GM19238 (cell line): ENCODE measurements around the gene ESD.
"Not testable (repeated sequence)": the region's sequence is repeated elsewhere in the genome, so short reads cannot be mapped to it uniquely, and the experiment has no call there.

Source experiments
- DNase-seq: peaks from one replicate; pipeline ENCODE4 v3.0.0; 2011; ENCODE audit warnings: low spot score; ENCODE audit not compliant: insufficient read length

The ESD gene, protein sequence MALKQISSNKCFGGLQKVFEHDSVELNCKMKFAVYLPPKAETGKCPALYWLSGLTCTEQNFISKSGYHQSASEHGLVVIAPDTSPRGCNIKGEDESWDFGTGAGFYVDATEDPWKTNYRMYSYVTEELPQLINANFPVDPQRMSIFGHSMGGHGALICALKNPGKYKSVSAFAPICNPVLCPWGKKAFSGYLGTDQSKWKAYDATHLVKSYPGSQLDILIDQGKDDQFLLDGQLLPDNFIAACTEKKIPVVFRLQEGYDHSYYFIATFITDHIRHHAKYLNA

DNA sequence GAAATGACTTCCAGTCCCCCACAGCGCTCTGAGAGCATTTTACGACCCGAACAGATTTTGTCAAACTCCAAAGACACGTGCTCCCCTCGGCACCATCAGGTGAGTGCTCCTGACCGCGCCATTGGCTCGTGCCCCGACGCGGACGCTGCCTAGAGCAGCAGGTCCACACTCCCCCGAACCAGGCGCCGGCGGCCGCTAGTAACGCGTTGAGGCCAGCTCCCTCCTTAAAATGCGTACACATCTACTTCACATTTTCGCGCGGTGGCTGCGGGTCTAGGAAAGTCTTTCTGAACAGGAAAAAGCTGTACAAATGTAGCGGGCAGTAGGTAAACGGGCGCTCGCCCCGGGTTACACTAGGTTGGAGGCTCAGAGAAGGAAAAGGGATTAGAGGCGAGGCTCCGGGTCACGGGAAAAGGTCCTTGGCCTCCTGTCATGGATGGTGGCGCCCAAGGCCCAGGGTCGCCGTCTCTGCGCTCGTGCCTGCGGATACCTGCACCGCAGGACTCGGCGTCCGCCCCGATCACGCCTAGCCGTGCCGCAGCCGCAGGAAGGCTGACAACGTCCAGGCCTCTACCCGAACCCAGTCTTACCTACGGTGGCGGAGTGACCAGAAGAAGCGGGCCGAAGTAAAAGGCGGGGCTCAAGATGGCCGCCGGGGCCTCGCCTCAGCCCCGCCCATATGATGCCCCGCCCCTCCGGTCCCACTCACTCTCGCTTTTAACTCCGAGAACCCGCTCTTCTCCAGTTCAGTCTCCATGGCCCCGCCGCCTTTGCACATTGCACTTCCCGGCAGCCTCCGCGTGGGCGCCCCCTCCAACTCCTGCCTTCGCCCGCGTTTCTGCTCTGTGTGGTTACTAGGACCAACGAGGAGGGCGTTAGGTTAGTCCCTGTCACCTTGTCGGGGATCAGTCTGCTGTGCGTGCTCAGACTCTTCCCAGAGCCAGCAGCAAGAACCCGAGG is at the start of gene ESD:
Gene ESD, minus strand, starts transcription at position 647 of the 960 bp plus-strand sequence. CDS start 5,748 bp downstream, outside the sequence.
- DNase-seq: peak; percentile 65

DNA sequence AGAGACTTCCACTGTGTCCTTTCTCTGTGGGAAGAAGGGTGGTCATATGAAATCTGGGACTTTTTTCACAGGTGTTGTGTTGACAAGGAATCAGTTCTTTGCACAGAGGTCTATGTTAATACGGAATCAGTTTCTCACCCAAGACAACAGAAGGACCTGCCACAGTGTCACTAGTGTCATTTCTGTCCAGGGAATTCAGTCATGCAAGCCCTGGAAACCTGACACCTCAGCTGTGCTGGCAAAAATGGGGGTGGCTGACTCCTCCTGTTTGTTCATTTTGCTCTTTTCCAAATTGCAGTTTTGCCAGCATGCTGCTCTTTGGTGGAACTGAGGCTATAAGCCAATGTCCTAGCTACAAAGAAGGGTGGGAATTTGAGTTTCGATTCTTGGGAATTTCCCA is 49.8 kb upstream of the ESD start:
- no peak for DNase-seq

DNA sequence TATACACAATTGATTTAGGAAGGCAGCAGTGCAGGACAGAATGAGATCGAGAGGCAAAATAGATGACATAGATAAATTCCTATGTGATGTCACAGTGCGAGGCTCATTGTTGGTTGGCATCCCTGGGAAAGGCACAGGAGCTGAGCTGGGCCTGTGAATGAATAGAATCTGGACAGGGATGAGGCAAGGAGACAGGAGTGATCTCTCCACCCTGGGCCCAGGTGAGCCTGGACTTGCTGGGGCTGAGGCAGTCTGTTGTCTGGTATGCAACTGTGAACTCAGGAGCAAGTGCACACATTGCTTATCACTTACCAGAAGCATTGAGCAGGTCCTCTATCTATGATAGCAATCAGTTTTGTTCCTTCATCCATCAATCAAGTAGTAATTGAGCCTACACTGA is 48.2 kb upstream of the ESD start:
- no peak for DNase-seq

DNA sequence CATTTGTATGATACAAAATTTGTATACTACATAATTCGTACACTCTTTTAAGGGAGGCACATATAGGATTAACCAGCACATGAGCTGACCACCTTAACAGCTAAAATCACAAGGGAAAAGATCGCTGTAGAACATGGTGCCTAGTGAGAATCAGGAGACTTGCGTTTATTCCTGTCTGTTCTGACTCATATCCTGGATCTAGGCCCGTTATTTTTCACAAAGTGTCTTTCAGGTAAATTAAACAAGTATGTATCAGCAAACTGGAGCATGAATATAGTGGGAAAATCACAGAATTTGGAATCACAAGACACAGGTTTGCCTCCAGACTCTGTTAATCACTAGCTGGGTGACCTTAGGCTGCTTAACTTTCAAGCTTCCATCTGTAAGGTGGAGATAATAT is 47.5 kb upstream of the ESD start:
- no peak for DNase-seq

DNA sequence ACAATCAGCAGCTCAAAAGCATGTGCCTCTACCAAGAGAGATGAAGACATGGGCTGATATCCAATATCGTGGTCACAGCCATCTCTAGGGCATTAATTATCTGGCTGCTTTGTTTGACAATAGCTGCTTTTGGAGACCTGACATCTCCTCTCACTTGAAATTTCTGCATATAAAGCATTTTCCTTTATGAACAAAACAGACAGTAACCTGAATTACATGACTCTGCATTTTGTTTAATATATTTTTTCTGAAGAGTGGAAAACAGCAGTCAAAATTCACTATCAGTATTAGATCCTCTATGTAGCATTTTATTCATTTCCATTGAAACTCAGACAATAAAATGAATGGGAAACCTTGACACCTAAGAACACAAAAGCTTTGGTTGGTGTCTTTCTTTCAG is 42.4 kb upstream of the ESD start:
- no peak for DNase-seq

DNA sequence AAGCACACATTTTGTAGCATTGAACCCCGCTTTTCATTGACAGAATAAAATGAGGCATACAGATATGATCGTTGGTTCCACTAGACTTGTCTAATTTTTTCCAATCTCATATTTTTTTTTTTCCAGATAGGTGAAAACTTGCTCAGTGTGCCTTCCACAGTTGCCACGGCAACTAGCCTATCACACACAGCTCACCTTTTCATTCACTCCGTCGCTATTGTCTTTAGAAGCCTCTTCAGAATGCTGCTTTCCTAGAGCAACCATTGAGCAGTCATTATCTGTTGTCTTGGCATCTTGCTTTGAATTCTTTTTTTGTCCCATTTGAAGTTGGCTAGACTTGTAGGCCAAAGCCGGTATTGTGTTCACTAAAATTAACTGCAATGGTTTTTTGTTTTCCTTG is 37.7 kb upstream of the ESD start:
- no peak for DNase-seq

DNA sequence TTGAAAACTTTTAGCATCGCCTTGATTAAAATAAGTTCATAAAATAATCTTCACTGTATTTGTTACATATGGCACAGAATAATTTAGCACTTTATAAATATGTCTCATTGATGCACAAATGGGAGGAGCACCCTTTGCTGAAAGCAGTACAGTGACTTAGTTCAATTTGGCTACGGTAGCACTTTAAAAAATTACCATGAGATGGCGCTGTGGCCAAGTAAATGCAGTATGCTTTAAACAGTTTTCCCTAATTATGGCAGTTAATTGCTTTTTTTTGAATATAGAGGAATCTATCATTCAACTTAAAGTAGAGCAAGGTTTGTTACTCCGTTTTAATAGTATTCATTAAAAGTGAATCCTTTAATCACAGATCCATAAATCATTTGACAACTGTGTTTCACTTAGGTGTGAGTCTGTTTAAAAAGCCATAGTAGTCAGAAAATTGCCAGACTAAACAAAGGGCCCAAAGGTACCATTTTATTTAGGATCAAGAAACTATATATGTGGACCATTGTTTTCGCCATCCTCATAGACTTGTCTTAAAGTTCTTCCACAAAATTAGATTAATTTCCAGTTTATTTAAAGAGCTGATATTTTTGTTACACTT is 34.7 kb upstream of the ESD start:
- DNase-seq: no peak

DNA sequence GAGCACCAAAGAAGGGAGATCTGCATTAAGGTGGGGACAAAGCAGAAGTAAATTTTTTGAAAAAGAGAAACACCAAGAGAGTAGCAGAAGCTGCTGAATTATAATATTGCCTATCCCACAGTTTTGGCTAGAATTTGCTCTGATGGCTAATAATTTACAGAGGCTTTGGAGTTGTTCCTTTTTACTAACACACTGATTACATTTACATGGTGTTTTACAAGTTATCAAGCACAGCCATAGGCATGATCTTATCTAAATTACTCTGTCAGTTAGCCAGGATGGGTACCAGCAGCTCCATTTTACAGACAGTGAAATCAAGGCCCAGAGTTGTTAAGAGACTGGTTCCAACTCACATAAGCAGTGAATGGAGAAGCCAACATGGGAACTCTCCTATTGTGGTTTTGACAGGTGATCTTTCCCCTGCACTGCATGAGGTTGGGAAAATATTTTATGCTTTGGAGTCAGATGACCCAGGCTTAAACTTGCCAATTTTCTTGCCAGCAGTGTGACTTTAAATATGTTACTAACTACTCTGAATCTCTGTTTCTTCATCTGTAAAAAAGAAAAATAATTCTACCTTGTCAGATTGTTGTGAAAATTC is 33.5 kb upstream of the ESD start:
- DNase-seq: no peak

DNA sequence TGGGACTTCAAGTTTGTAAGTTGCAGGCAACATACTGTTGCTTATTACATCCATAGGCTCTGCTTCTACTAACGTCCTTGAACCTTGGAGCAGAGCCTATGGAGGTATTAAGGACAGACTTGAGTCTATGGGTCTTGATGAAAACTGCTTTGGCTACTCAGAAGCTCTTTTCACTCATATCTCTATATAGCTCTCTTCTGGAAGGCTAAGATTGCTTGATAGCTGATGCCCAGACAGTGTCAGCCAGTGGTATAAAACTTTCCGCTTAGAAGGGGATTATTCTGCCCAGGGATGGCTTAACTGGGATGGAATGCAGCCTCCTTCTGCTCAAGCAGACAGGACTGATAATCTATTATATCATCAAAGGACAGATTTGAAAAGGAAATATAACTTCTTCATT is 25.6 kb upstream of the ESD start:
- DNase-seq: no peak

DNA sequence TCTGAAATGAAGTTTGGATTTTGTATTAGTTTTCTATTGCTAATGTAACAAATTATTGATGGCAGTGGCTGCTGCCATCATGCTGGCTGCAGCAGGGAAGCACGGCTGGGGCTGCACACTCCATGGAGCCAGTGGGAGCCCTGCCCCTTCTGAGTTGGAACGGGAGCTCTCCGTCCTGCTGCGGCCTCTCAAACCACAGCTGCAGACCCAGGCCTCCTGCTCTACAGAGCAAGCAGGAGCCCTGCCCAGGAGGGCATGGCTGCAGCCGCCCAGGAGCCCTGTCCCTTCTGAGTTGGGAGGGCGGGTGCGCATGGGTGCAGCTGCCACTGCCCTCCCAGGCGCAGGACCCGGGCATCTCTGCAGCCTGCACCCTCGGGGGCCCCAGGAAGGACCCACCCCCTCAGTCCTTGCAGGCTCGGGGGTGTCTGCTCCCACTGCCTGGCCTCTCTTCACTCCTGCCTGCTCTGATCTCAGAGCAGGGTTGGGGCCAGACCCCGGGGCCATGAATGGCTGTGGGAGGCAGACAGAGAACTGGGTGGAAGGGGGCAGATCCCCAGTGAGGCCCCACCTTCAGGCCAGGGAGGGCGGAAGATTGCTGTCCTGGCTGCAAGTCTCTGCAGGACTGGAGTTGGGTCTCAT is 21.0 kb upstream of the ESD start:
- no peak for DNase-seq

DNA sequence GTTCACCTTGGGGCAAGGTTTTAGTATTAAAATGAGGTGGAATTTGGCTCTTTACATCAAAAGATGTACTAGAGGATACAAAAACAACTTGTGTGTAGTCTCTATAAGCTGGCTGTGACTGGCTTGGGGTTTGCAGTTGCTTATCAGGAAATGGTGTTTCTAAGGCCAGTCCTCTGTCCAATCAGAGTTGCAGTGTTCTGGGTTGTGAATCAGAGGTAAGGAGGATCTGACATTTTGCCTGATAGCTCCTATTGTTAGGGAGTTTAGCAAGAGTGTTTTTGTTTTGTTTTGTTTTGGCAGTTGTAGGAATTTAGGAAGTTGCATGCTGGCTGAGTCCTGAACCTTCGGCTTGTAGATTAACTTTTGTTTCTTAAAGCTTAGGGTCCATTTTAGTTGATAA is 20.1 kb upstream of the ESD start:
- no peak for DNase-seq

DNA sequence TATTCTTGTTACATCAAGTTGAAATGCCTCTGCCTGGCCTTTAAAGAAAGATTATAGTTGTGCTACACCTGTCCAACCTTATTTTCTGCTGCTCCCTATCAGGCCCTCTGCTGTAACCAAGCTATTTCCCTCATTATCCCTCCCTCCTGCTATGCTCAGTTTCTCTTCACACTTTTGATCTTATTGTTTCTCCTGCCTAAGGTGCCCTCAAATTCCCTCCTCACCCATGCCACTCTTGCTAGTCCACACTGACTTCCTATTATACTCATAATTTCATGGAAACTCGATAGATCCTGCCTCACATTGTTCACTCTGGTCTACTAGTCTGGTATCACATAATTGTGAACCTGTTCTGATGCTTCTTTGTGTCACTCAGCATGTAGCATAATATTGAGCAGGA is 19.4 kb upstream of the ESD start:
- DNase-seq: no peak

DNA sequence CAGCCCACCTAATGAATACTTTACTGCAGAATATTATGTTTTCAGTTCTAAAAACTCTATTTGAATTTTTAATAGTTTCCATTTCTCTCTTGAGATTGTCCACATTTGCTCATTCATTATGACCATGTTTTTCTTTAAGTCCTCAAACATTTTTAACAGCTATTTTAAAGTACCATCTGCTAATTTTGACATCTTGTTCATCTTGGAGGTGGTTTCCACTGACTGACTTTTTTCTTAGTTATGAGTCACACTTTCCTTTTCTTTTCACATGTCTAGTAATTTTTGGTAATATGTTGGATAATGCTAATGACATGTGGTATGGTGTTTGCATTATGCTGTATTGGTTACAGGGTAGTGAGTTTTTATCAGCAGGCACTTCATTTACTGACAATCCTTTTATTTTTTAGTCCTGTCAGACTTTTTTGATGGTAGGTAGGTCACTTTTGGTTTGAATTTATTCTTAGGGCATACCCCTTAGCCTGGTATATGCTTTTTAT is 15.4 kb upstream of the ESD start:
- DNase-seq: no peak

DNA sequence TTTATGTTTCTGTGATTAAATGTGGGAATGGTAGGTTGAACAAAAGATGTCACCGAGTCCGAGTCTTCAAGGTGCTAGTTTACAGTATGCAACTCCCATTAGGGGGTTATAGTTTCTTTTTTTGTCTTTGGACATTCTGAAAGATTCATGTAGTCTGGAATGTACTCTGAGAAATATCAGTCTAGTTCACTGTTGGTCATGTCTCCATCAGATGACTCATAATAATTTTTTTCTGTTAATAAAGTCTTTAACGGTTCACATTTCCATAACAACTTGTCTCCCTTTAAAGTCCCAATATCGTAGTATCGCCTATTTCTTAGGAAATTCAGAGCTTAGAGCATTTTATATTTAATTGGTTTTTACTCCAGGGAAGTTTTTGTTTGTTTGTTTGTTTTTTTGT is 13.5 kb upstream of the ESD start:
- DNase-seq: no peak

DNA sequence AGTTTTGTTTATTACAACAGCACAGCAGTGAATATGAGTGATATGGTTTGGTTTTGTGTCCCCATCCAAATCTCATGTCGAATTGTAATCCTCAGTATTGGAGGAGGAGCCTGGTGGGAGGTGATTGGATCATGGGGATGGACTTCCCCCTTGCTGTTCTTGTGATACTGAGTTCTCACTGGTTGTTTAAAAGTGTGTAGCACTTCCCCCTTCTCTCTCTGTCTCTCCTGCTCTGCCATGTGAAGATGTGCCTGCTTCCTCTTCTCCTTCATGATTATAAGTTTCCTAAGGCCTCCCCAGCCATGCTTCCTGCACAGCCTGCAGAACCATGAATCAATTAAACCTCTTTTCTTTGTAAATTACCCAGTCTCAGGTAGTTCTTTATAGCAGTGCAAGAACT is 8.0 kb upstream of the ESD start:
- not testable (repeated sequence) for DNase-seq

DNA sequence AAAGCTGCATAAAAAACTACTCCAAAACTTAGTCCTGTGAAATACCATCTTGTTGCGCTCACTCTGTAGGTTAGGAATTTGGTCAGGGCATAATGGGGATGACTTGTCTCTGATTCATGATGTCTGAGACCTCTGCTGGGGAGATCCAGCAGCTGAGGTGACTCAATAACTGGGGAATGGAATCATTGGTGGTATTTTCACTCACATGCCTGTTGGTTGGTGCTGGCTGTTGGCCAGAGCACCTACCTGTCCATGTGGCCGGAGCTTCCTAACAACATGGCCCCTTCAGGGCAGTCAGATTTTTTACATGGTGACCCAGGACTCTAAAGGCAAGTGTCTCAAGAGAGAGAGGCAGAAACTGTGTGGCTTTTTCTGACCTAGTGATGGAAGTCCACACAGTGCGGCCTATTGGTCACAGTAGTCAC is 7.4 kb upstream of the ESD start:
- no peak for DNase-seq

DNA sequence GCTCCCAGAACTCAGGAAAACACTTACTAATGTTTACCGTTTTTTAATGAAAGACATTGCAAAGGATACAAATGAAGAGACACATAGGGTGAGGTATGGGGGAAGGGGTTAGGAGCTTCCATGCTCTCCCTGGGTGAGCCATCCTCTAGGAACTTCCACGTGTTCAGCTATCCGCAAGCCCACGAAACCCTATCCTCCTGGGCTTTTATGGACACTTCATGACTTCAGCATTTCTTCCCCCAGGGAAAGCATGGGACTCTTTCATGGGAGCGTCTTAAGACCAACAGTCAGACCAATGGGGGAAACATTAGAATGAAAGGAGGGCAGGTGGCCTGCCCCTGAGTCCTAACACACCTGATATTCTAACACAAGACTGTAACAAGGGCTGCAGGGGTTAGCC is 6.6 kb upstream of the ESD start:
- no peak for DNase-seq

DNA sequence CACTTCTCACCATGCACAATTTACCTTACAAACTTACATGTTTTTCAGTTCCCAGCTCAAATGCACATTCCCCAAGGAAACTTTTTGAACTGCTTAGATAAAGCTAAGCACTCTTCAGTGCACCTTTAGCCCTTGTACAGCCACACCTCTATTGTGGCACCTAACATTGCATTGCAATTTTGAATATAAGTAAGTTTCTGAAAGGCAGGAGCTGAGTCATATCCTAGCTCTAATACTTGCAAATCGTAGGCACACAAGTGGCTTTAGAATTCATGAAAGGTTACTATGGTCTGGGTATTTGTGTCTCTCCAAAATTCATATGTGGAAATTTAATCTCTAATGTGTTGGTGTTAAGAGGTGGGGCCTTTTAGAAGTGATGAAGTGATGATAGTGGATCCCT is 4.9 kb upstream of the ESD start:
- no peak for DNase-seq

DNA sequence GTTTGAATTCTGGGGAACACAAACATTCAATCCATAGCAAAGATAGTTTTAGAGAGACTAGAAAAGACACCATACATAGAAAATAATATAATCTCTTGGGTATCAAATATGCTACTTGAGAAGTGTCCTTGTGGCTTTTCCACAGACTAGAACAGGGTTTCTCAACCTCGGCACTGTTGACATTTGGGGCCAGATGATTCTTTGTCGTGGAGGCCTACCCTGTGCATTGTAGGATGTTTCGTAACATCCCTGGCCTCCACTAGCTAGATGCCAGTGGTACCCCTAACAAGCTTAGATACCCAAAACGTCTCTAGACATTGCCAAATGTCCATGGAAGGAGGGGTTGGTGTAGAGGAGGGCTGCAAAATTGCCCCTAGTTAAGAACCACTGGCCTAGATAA is 2.2 kb upstream of the ESD start:
- no peak for DNase-seq

DNA sequence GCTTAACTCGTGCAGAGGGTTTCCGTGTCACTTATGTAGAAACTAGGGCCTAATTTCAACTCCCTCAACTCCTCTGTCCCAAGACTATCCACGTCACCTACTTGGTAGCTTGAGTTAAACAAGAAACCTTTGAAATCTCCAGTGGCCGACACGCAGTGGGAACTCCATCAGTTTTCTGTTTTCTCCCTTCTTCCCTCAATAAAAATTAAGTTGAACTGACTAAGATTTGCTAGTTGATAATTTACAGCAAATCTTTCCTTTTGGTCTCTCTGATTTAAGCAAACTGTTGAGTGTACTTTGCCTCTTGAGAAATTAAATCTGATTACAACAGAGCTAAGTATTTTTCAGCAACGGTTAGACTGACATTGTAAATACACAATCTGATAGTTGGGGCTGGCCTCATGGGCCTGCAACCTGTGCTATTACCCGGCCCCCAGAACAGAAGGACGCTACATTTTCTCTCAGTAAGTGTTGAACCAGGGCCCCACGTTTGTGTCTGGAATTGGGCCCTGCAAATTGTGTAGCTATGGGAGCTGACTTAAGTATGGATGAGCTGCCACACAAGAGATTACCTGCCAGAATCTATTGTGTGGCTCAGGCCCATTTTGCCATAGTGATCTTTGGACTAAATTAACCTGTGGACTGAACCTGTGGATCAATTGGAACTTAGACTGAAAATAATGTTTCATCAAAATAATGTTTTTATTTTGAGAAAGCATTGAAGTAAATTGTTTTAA is 708 bp upstream of the ESD start:
- no peak for DNase-seq

DNA sequence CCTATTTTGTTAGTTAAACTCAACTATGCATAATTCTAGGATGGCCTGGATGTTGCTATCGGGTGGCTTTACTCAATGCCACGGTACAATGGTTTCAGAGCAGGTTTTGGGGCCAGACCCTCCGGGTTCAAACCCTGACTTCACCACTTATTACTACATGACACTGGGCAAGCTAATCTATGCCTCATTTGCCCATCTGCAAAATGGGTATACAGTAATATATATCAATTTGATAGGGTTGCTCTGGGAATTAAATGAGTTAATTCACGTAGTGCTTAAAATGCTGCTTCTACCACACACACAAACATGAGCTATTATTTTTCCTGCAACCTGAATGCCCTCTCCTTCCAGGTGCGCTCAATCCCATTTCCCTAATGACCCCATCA is 839 bp downstream of the ESD start:
- DNase-seq: no peak
